ENCODE measurements around the gene RNASE2.
"Not testable (repeated sequence)": the region's sequence is repeated elsewhere in the genome, so short reads cannot be mapped to it uniquely, and the experiment has no call there.

The RNASE2 gene

GRCh38 chr14:20985650-20986049 lies 30.4 kb downstream of the RNASE2 start:
- not testable (repeated sequence) for DNase-seq

DNA sequence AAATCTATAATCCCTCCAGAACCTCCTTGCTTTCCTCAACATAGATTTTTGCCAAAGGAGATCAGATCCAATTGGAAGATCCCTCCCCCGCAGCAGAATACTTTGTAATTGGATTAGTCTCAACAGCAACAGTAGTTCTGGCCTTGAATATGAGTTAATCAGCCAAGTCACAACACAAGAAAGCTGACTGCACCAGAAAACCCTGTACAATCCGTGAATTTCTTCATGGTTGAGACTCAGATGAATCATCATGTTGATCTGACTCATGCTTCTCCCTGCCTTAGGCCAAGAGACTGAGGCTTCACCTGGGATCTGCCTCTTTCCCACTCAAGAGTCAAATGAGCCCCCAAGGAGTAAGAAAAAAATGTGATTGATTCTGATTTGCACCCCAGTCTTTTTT lies 31.5 kb downstream of the RNASE2 start:
- peak; percentile 86 for DNase-seq

DNA sequence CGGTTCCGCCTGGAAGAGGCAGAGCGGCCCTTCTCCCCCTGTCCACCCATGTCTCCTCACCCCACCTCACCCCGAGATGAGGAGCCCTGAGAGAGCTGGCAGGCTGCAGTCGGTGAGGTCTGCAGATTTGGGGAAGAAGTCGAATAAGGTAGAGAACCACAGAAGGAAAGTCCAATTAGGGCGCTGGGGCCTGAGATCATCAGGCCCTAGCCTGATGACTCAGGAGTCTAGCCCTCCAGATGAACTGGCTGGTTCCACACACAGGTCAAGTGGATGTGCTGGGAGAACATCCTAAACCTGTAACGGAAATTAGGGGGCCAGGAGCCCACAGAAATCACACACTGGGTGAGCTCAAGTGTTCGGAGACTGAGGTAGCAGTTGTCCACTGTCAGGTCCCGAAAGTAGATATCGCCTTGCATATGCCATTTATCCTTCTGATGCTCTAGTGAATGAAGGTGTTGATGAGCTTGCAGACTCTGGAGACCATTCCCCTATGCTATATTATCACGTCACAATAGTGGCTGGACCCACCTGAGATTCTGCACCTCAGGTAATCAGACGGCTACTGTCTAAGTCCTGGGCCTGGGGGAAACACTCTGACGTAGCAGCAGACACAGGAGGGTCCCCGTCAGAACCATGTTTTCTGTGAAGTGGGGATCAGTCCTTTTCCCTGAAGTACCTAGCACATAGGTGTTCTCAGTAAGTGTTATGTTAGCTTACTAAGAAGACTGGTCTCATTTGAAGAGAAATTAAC lies 33.6 kb downstream of the RNASE2 start:
- DNase-seq: peak; percentile 50

GRCh38 chr14:20989471-20989786 lies 34.1 kb downstream of the RNASE2 start:
- DNase-seq: no peak

DNA sequence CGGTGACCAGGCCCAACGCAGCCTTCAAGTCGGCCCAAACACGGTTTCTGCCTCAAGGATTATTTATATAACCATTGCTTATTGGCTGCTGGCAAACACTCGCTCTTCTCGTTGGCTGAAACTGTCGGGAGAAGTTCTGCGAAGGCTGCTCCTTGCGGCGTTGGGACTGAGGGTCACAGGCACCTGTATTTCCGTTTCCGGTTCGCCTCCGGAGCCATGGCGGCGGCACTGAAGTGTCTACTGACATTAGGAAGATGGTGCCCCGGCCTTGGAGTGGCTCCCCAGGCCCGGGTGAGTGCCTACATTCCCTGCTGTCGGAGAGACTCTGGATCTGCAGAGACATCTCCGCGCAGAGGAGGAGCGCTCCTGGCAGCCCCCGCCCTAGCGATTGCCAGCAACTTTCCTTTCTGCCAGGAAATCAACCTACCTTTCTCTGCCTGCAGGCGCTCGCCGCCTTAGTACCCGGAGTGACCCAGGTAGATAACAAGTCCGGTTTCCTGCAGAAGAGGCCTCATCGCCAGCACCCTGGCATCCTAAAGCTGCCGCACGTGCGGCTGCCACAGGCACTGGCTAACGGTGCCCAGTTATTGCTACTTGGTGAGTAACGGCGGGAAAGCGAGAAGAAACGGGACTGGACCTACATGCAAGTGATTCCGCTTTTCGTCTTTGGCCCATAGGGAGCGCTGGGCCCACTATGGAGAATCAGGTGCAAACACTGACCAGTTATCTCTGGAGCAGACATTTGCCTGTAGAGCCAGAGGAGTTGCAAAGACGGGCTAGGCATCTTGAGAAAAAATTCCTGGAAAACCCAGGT lies 34.7 kb downstream of the RNASE2 start, which contains the start of gene METTL17:
Gene METTL17, plus strand, starts transcription at position 194 of the 814 bp plus-strand sequence. Its CDS starts 23 bp downstream, at position 217.
- peak; percentile 95 for DNase-seq

DNA sequence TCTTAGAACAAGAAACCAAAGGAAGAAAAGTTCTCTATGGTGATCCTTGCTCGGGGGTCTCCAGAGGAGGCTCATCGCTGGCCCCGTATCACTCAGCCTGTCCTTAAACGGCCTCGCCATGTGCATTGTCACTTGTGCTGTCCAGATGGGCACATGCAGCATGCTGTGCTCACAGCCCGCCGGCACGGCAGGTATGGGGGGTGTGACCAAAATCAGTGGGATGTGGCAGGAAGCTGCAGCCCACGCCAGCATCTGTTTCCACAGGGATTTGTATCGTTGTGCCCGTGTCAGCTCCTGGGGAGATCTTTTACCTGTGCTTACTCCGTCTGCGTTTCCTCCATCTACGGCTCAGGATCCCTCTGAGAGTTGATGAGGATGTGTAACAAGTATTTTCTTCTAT lies 41.2 kb downstream of the RNASE2 start:
- no peak for DNase-seq

DNA sequence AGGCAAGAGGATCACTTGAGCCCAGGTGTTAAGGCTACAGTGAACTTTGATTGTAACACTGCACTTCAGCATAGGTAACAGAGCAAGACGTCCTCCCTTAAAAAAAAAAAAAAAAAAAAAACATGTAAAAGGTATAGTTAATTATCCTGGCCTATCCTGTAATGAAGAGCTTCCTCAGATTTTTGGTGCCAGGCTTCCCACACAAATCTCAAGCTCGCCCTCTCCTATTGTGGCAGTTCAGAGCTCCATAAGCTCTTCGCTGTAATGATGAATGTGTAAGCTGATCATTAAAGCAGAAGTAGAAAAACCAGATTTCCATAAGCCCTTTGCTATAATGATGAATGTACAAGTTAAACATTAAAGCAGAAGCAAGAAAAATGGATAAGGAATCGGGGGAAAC lies 41.8 kb downstream of the RNASE2 start:
- no peak for DNase-seq

DNA sequence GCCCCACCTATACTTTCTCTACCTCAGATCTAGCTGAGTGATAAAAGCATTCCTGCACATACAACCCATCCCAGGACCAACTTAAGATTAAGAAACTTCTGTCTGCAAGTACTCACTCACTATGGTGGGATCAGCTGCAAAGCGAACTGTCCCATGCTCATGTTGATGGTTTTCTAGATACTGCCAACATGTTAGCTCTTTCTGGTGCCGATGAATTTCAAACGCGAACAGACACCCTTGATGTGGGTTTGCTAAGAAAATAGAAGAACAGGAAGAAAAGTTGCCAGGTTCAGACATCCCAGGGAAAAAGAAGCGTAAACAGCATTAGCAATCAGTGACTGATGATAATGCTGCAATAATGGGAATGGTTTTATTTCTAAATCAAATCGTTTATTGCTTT lies 42.3 kb downstream of the RNASE2 start:
- DNase-seq: no peak

GRCh38 chr14:20998139-20998538 lies 42.9 kb downstream of the RNASE2 start:
- no peak for DNase-seq

DNA sequence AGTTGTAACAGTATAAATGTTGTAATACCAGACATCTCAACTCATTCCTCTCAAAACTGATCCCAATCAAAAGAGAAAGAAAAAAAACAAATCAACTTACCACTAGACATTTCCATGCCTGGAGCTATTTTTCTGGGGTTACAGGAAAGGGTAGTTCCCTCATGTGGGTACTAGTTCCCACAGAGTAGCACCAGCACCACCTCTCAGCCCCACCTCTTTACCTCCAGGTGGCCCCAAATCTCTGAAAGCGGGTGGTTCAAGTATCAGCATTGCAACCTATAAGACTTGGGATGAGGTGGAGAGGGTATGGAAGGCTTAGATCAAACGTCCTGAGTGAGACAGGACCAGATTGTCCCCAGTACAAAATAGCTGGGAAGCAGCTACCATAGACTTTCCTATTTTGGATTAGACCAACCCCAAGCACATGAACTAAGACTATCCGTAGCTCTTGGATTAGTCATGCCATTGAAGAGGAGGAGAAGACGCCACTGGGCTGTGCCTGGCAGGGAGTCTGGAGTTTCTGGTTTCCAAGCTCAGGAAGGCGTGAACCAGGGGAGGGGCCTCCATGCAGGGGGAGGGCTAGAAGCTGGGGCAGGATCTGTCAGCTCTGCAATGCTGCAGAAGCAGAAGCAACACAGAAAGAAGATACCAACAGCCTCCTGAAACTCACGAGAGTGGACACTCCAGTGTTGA lies 43.5 kb downstream of the RNASE2 start, which contains the start of gene SLC39A2:
Gene SLC39A2, plus strand, starts transcription at position 620 of the 693 bp plus-strand sequence. CDS start 154 bp downstream, outside the sequence.
- DNase-seq: no peak

DNA sequence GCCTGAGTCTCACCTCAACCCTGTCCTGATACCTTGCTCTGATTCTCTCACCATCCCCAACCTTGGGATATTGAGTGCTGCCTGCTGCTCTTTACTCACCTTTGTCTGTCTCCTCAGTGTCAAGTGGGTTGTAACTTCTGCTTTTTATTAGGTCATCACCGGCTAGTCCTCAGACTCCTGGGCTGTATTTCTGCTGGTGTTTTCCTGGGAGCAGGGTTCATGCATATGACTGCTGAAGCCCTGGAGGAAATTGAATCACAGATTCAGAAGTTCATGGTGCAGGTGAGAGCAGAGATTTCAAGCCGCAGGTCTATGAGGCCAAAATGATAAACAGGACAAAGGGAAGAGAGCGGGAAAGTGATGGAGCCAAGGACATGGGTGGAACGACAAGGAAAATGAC lies 44.3 kb downstream of the RNASE2 start:
- DNase-seq: no peak

GRCh38 chr14:21001218-21001617 lies 45.9 kb downstream of the RNASE2 start:
- no peak for DNase-seq

DNA sequence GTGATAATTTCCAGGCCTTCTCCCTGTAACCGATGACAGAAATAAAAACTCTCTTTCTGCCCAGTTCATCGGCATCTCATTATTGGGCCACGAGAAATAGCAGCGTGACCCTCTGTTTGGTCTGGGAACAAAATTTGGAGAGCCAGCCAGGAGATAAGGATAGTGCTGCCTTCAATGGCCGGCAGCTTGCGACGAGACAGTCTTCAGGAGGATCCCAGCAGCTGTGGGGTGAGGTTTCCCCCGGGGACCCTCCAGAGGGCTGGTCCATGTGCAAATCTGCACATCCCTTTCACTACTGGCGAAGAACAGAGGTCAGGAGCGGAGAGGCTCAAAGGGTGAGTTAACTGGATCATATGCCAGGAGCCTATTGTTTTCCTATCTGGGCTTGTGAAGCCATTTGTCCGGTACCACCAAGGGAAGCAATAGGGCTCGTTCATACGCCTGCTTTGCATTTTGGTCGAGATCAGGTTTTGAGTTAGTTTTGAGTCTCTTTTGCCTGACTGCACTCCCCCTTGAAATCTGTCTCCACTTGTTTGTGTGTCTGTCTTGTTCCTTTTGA lies 48.6 kb downstream of the RNASE2 start:
- DNase-seq: no peak

Data from suppressor macrophage treated with lipopolysaccharide for 4 hours (primary cell).